Endothelial cell of umbilical vein (primary cell): Measurements from ENCODE around the gene MAJIN. TPM values are rescaled to one million over a fixed set of nuclear protein-coding genes. Genes with fewer than 3 reads are reported as not detected.

Experiments
- BruUV-seq: library from RNA; stranded (reverse); fragments of 400-500 nt; replicated peaks from 2 replicates; lab custom pipeline; 2021; lab: Mats Ljungman, UMichigan
- CTCF ChIA-PET: fragments of 300-600, 350-600 bp; sonication (Branson Sonifier 250); formaldehyde crosslinking; loops from one replicate; lab custom pipeline; 2021; ENCODE audit warnings: antibody characterized with exemption, inconsistent platforms; lab: Charles Lee
- POLR2A ChIA-PET: fragments of 300-600, 350-600 bp; sonication (Branson Sonifier 250); formaldehyde crosslinking; loops from one replicate; lab custom pipeline; 2021; ENCODE audit warnings: antibody characterized with exemption, inconsistent platforms; lab: Charles Lee
- DNase-seq: peaks from one replicate; pipeline ENCODE4 v3.0.0-alpha.2; 2011; ENCODE audit warnings: low read depth, low spot score
- FAIRE-seq: peaks from 2 replicates; lab custom pipeline; 2011; peaks lifted over from hg19 to GRCh38; lab: Jason Lieb, UNC
- H2AFZ ChIP-seq: 2 replicates; pipeline ENCODE4 v1.6.0; 2012; ENCODE audit warnings: low read depth, low read length, control low read depth, inconsistent platforms
- H3K27ac ChIP-seq: 2 replicates; pipeline ENCODE4 v1.5.1; 2011; ENCODE audit warnings: low read depth, mild to moderate bottlenecking, control low read depth, low read length, moderate library complexity; ENCODE audit not compliant: insufficient read depth
- H3K27me3 ChIP-seq, 2 experiments: 2 replicates each; pipeline versions ENCODE4 v1.6.0 to v1.6.1; 2011; ENCODE audit warnings: low read length in 2 of 2, mixed read lengths in 1 of 2; ENCODE audit not compliant: control insufficient read depth in 2 of 2, insufficient read depth in 2 of 2
- H3K36me3 ChIP-seq, 2 experiments: 2 replicates in 1 of 2; 3 replicates in 1 of 2; pipeline ENCODE4 v1.5.1; 2011; ENCODE audit warnings: low read length in 2 of 2, mild to moderate bottlenecking in 1 of 2, moderate library complexity in 1 of 2; ENCODE audit not compliant: control insufficient read depth in 2 of 2, insufficient read depth in 2 of 2; ENCODE audit errors: extremely low read depth in 1 of 2
- H3K4me1 ChIP-seq: 3 replicates; pipeline ENCODE4 v1.5.1; 2011; ENCODE audit warnings: mild to moderate bottlenecking, low read length; ENCODE audit not compliant: control insufficient read depth, insufficient read depth; ENCODE audit errors: extremely low read depth
- H3K4me2 ChIP-seq: 2 replicates; pipeline ENCODE4 v1.6.1; 2011; ENCODE audit warnings: low read length, control low read depth, mixed read lengths; ENCODE audit not compliant: insufficient read depth
- H3K4me3 ChIP-seq, 3 experiments: fragments of 200-600 bp in 1 of 3; sonication (generic), shearing (Covaris generic) in 1 of 3; replicated peaks in 1 of 3; 2 replicates each; pipeline ENCODE4 v1.5.1; 2011 to 2016; ENCODE audit warnings: control low read depth in 3 of 3, low read length in 3 of 3, mild to moderate bottlenecking in 2 of 3, inconsistent platforms in 1 of 3, low read depth in 1 of 3, moderate library complexity in 1 of 3; ENCODE audit not compliant: insufficient read depth in 1 of 3
- H3K79me2 ChIP-seq: 2 replicates; pipeline ENCODE4 v1.6.0; 2012; ENCODE audit warnings: low read length, inconsistent platforms; ENCODE audit not compliant: control insufficient read depth, insufficient read depth
- H3K9ac ChIP-seq: replicated peaks from 2 replicates; pipeline ENCODE3; 2011; ENCODE audit warnings: low read length, control low read depth; ENCODE audit not compliant: insufficient read depth; ENCODE audit errors: extremely low read depth
- H3K9me1 ChIP-seq: replicated peaks from 3 replicates; pipeline ENCODE4 v1.6.0; 2011; ENCODE audit warnings: mild to moderate bottlenecking, low read length; ENCODE audit not compliant: control insufficient read depth, insufficient read depth; ENCODE audit errors: extremely low read depth
- H3K9me3 ChIP-seq: replicated peaks from 2 replicates; pipeline ENCODE4 v1.5.1; 2012; ENCODE audit warnings: low read length, inconsistent platforms; ENCODE audit not compliant: control insufficient read depth, insufficient read depth
- H4K20me1 ChIP-seq: replicated peaks from 2 replicates; pipeline ENCODE3; 2011; ENCODE audit warnings: mild to moderate bottlenecking, low read length; ENCODE audit not compliant: control insufficient read depth, insufficient read depth; ENCODE audit errors: extremely low read depth
- EZH2 ChIP-seq: IDR thresholded peaks from 2 replicates; pipeline ENCODE4 v1.6.1; 2012; ENCODE audit warnings: borderline replicate concordance, low read depth, mild to moderate bottlenecking, moderate library complexity, low read length, inconsistent platforms; ENCODE audit not compliant: severe bottlenecking
- FOS ChIP-seq: IDR thresholded peaks from 2 replicates; pipeline ENCODE4 v1.6.1; 2011; ENCODE audit warnings: mild to moderate bottlenecking, low read length, moderate library complexity, borderline replicate concordance; ENCODE audit not compliant: insufficient read depth
- GATA2 ChIP-seq: IDR thresholded peaks from 2 replicates; pipeline ENCODE4 v1.7.0; 2011; ENCODE audit warnings: low read depth, mild to moderate bottlenecking, moderate library complexity, mixed read lengths, low read length; ENCODE audit not compliant: insufficient read length, insufficient read depth
- JUN ChIP-seq: IDR thresholded peaks from 2 replicates; pipeline ENCODE4 v1.6.1; 2011; ENCODE audit warnings: borderline replicate concordance, low read depth; ENCODE audit not compliant: insufficient read length, insufficient read depth
- MAX ChIP-seq: IDR thresholded peaks from 2 replicates; pipeline ENCODE4 v1.6.1; 2011; ENCODE audit not compliant: insufficient read depth, insufficient read length
- MYC ChIP-seq: IDR thresholded peaks from one replicate; pipeline ENCODE4 v1.6.1; 2011; ENCODE audit warnings: mild to moderate bottlenecking, low read depth, low read length
- POLR2A ChIP-seq: IDR thresholded peaks from 2 replicates; pipeline ENCODE4 v1.6.1; 2012; ENCODE audit warnings: low read depth, mild to moderate bottlenecking, control low read depth, low read length
- POLR2AphosphoS5 ChIP-seq: IDR thresholded peaks from 2 replicates; pipeline ENCODE4 v1.6.1; 2012; ENCODE audit warnings: low read depth, mild to moderate bottlenecking, control low read depth, low read length, moderate library complexity; ENCODE audit not compliant: insufficient read depth
- dilution Hi-C: fragments of 300-500 bp; cut with MboI; formaldehyde crosslinking; loops from one replicate; pipeline ENCODE4 v1.15.0; 2019; ENCODE audit warnings: low sequenced_read_pairs; ENCODE audit not compliant: extremely low pct_ligation_motif_present
- intact Hi-C: fragments of 100-400 bp; cut with micrococcal nuclease; formaldehyde crosslinking; loops from one replicate; pipeline ENCODE4 v1.10.0; 2022
- polyA plus RNA-seq, 4 experiments: library from polyadenylated mRNA; depleted of rRNA in 3 of 4; stranded (reverse) in 3 of 4; unstranded in 1 of 4; fragments of >200 nt; gene quantifications; 2 replicates each; pipeline versions ENCODE4 v1.2.1 to v1.2.3, GENCODE V29; 2011 to 2012; ENCODE audit warnings: missing spikeins in 1 of 4
- total RNA-seq: library from RNA; stranded (reverse); gene quantifications from 2 replicates; pipeline ENCODE4 v1.2.3, GENCODE V29; 2021

The MAJIN gene
- total and polyA plus RNA-seq, 2 donors (not counting 3 experiments of a cell fraction or from before 2014, with no cell fraction given) = 0.07 TPM; not detected in 1

- H3K79me2 ChIP-seq = peaks cover 7% of the 10 kb centered on the region
- H3K4me1 ChIP-seq = peaks cover 11% of the 10 kb centered on the region
- intact Hi-C loops = loop anchor here (1.0 to 5.0 kb wide), 7 partner anchors 39 to 195 kb away; partner anchors contain the start of genes ARL2, BATF2, EHD1 and MAJIN
- TF ChIP-seq GATA2 = no peak
- peak; percentile 86 for TF ChIP-seq POLR2AphosphoS5
- TF ChIP-seq MAX = peak; percentile 20
- TF ChIP-seq FOS = no peak
- peak; percentile 79 for TF ChIP-seq POLR2A
- no peak for TF ChIP-seq MYC
- TF ChIP-seq EZH2 = no peak
- TF ChIP-seq JUN = no peak
- ChIA-PET POLR2A (no interaction called here), CTCF (interaction anchor here (0.6 to 5.6 kb wide), 7 partner anchors 28 to 109 kb away, joined by 3 to 34 read pairs (median 4); partner anchors contain the start of genes ARL2 and BATF2)
- peak within 1 kb of the TSS; percentile 85 for H2AFZ ChIP-seq
- peaks cover 0 to 17% of the 10 kb centered on the region in 2 experiments for H3K36me3 ChIP-seq
- peak within 1 kb of the TSS; percentile 95 for H3K4me2 ChIP-seq
- BruUV-seq = TSS peak; percentile 43
- H3K4me3 ChIP-seq = peak within 1 kb of the TSS; percentile 10 to 86 (median 72)
- peak within 1 kb of the TSS; percentile 49 for H3K27ac ChIP-seq
- dilution Hi-C loops = no loop called here
- DNase-seq = peak; percentile 100
- no peaks in the 10 kb centered on the region for H4K20me1 ChIP-seq
- no peaks in the 10 kb centered on the region for H3K9me1 ChIP-seq
- FAIRE-seq = peak; percentile 98
- peak within 1 kb of the TSS; percentile 80 for H3K9ac ChIP-seq
- H3K27me3 ChIP-seq = no peaks in the 10 kb centered on the region
- no peaks in the 10 kb centered on the region for H3K9me3 ChIP-seq
Observed at GRCh38 chr11:64916775-64917662, 54.9 kb downstream of the MAJIN start, which contains the start of gene ATG2A. Gene ATG2A, minus strand, starts transcription at chr11:64917209. Its CDS starts 74 bp downstream, at chr11:64917135.
